Smooth muscle cell (in vitro differentiated cells): Measurements from ENCODE around the gene WDR48. TPM values are rescaled to one million over a fixed set of nuclear protein-coding genes. Genes with fewer than 3 reads are reported as not detected.

Experiments used
- DNase-seq: peaks from one replicate; lab custom pipeline; 2025; ENCODE audit not compliant: unreplicated experiment; lab: John Stamatoyannopoulos, UW
- H2AFZ ChIP-seq: fragments of 200-600 bp; sonication (generic); 2 replicates; pipeline ENCODE4 v1.6.0; 2016; ENCODE audit warnings: antibody characterized with exemption, low read depth, mild to moderate bottlenecking
- H3F3A ChIP-seq: fragments of 200-600 bp; sonication (generic); 2 replicates; pipeline ENCODE4 v1.6.0; 2017; ENCODE audit warnings: antibody characterized with exemption, low read depth
- H3K27ac ChIP-seq: fragments of 200-600 bp; sonication (generic); 2 replicates; pipeline ENCODE4 v1.5.1; 2016; ENCODE audit warnings: low read depth, mild to moderate bottlenecking
- H3K27me3 ChIP-seq: fragments of 200-600 bp; sonication (generic); 2 replicates; pipeline ENCODE4 v1.6.1; 2016; ENCODE audit warnings: low read depth, mild to moderate bottlenecking
- H3K36me3 ChIP-seq: fragments of 200-600 bp; sonication (generic); 2 replicates; pipeline ENCODE4 v1.5.1; 2016; ENCODE audit warnings: low read depth
- H3K4me1 ChIP-seq: fragments of 200-600 bp; sonication (generic); 2 replicates; pipeline ENCODE4 v1.5.1; 2016; ENCODE audit warnings: low read depth
- H3K4me2 ChIP-seq: fragments of 200-600 bp; sonication (generic); 2 replicates; pipeline ENCODE4 v1.6.0; 2016; ENCODE audit warnings: mild to moderate bottlenecking
- H3K4me3 ChIP-seq: fragments of 200-600 bp; sonication (generic); 2 replicates; pipeline ENCODE4 v1.5.1; 2016; ENCODE audit warnings: mild to moderate bottlenecking
- H3K79me2 ChIP-seq: fragments of 200-600 bp; sonication (generic); 2 replicates; pipeline ENCODE4 v1.6.0; 2016; ENCODE audit warnings: low read depth, mild to moderate bottlenecking
- H3K9ac ChIP-seq: fragments of 200-600 bp; sonication (generic); 2 replicates; pipeline ENCODE4 v1.6.0; 2016; ENCODE audit warnings: low read depth
- H3K9me3 ChIP-seq: fragments of 200-600 bp; sonication (generic); replicated peaks from 2 replicates; pipeline ENCODE4 v1.5.1; 2016; ENCODE audit warnings: low read depth
- H4K20me1 ChIP-seq: fragments of 200-600 bp; sonication (generic); 2 replicates; pipeline ENCODE4 v1.6.0; 2016; ENCODE audit warnings: low read depth
- CTCF ChIP-seq: fragments of 200-600 bp; sonication (generic); IDR thresholded peaks from 2 replicates; pipeline ENCODE4 v1.5.1; 2017; ENCODE audit warnings: borderline replicate concordance, mild to moderate bottlenecking, antibody characterized with exemption; ENCODE audit not compliant: insufficient read depth, poor library complexity, severe bottlenecking
- WGBS: methylation state at CpG from one replicate; pipeline ENCODE4 v1.1.7; 2016; ENCODE audit warnings: low lambda C conversion rate; 5-methylcytosine and 5-hydroxymethylcytosine counted together
- polyA plus RNA-seq: library from polyadenylated mRNA; unstranded; fragments of >200 nt; fragmentation: Nextera tagmentation; extraction: Ambion mirVana; gene quantifications from 2 replicates; pipeline ENCODE4 v1.2.1, GENCODE V29; 2016
- total RNA-seq: library from RNA; depleted of rRNA; stranded (reverse); fragments of >200 nt; gene quantifications from 2 replicates; pipeline ENCODE4 v1.2.3, GENCODE V29; 2014

WDR48 gene
- total and polyA plus RNA-seq, 2 experiments from 2014 or later = 26.9 to 34.6 TPM

- Histone ChIP-seq H3K27ac (no peak overlapping the region), H3F3A (no peaks in the 10 kb centered on the region), H3K79me2 (no peaks in the 10 kb centered on the region), H3K9ac (no peak overlapping the region), H4K20me1 (no peaks in the 10 kb centered on the region), H3K27me3 (no peaks in the 10 kb centered on the region), H2AFZ (no peak overlapping the region), H3K36me3 (no peaks in the 10 kb centered on the region), H3K4me1 (no peaks in the 10 kb centered on the region), H3K9me3 (no peaks in the 10 kb centered on the region), H3K4me2 (no peak overlapping the region), H3K4me3 (no peak overlapping the region)
- 95% methylated on average over 1 of the region's 1 CpG for WGBS
- no peak for DNase-seq
- no peak for TF ChIP-seq CTCF
Observed at GRCh38 chr3:39021029-39021428, 30.8 kb upstream of the WDR48 start.

GRCh38 chr3:39021465-39022285, 30.1 kb upstream of the WDR48 start:
- no peak overlapping the region for H2AFZ ChIP-seq
- no peaks in the 10 kb centered on the region for H3K9me3 ChIP-seq
- H3K4me3 ChIP-seq = no peak overlapping the region
- H3F3A ChIP-seq = no peaks in the 10 kb centered on the region
- H4K20me1 ChIP-seq = no peaks in the 10 kb centered on the region
- TF ChIP-seq CTCF = no peak
- H3K4me1 ChIP-seq = no peaks in the 10 kb centered on the region
- H3K4me2 ChIP-seq = no peak overlapping the region
- H3K36me3 ChIP-seq = no peaks in the 10 kb centered on the region
- no peak for DNase-seq
- no peaks in the 10 kb centered on the region for H3K79me2 ChIP-seq
- no peaks in the 10 kb centered on the region for H3K27me3 ChIP-seq
- 88% methylated on average over 4 of the region's 4 CpGs for WGBS
- no peak overlapping the region for H3K9ac ChIP-seq
- no peak overlapping the region for H3K27ac ChIP-seq

GRCh38 chr3:39022286-39022630, 29.6 kb upstream of the WDR48 start:
- TF ChIP-seq CTCF = no peak
- no peaks in the 10 kb centered on the region for H3K9me3 ChIP-seq
- H4K20me1 ChIP-seq = no peaks in the 10 kb centered on the region
- H3K4me3 ChIP-seq = no peak overlapping the region
- no peak overlapping the region for H3K4me2 ChIP-seq
- no peak for DNase-seq
- no peak overlapping the region for H2AFZ ChIP-seq
- no peaks in the 10 kb centered on the region for H3K79me2 ChIP-seq
- no peak overlapping the region for H3K27ac ChIP-seq
- H3F3A ChIP-seq = no peaks in the 10 kb centered on the region
- no peaks in the 10 kb centered on the region for H3K36me3 ChIP-seq
- H3K9ac ChIP-seq = no peak overlapping the region
- H3K4me1 ChIP-seq = no peaks in the 10 kb centered on the region
- no peaks in the 10 kb centered on the region for H3K27me3 ChIP-seq

- H3K9ac ChIP-seq = no peak overlapping the region
Observed at GRCh38 chr3:39024497-39024896, 27.3 kb upstream of the WDR48 start.

More at GRCh38 chr3:39024497-39024896, 27.3 kb upstream of the WDR48 start:
- no peaks in the 10 kb centered on the region for H4K20me1 ChIP-seq
- no peaks in the 10 kb centered on the region for H3F3A ChIP-seq
- H3K27me3 ChIP-seq = peaks cover 3% of the 10 kb centered on the region
- H3K36me3 ChIP-seq = no peaks in the 10 kb centered on the region
- no peak overlapping the region for H3K4me2 ChIP-seq
- H3K9me3 ChIP-seq = no peaks in the 10 kb centered on the region
- no peaks in the 10 kb centered on the region for H3K4me1 ChIP-seq
- H3K4me3 ChIP-seq = no peak overlapping the region
- TF ChIP-seq CTCF = no peak
- H3K27ac ChIP-seq = no peak overlapping the region
- no peak overlapping the region for H2AFZ ChIP-seq
- DNase-seq = no peak
- no peaks in the 10 kb centered on the region for H3K79me2 ChIP-seq
